ENCODE measurements around the gene CHIA.

Gene CHIA

DNA sequence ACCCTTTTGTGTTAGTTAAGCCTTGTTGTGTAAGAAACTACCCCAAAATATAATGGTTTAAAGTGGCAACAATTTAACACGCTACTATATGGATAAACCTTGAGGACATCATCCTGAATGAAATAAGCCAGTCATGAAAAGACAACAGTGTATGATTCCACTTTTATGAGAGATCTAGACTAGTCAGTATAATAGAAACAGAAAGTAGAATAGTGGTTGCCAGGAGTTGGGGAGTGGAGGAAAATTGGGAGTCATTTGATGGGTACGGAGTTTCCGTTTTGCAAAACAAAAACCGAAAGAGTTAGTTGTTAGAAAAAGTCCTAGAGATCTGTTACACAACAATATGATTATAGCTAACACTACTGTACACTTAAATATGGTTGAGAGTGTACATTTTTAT is 16.0 kb upstream of the CHIA start:
- TF ChIP-seq SIN3A (IDR thresholded peaks at IDR 0.05; ENCODE audit: borderline replicate concordance, insufficient read depth, low read length) (no peak), FOXP2 (optimal IDR thresholded peaks at IDR 0.05; ENCODE audit: borderline replicate concordance, extremely low read depth, extremely low read length, insufficient read depth) (no peak), POLR2AphosphoS5 (IDR thresholded peaks at IDR 0.05; ENCODE audit: low read depth, low read length) (no peak), REST (IDR thresholded peaks at IDR 0.05; ENCODE audit: insufficient read depth in 1 of 2, low read depth in 2 of 2, low read length in 2 of 2) (no peak), TAF1 (IDR thresholded peaks at IDR 0.05; ENCODE audit: borderline replicate concordance, insufficient read depth, low read length) (no peak)

DNA sequence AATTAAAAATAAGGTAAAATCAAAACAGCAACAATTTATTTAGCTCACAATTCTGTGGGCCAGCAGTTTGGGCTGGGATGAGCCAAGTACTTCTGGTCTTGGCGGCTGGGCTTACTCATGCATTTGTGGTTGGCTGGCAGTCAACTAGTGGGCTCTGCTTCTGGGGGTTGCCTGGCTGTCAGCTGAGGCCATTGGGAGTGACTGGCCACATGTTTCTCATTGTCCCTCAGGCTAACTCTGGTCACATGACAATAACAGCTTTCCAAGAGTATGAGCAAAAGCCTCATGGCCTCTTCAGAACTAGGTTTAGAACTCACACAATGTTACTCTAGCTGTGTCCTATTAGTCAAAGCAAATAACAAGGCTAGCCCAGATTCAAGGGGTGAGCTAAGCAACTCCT is 15.6 kb upstream of the CHIA start:
- no peak for TF ChIP-seq FOXP2 (optimal IDR thresholded peaks at IDR 0.05; ENCODE audit: borderline replicate concordance, extremely low read depth, extremely low read length, insufficient read depth)
- no peak for TF ChIP-seq SIN3A (IDR thresholded peaks at IDR 0.05; ENCODE audit: borderline replicate concordance, insufficient read depth, low read length)
- TF ChIP-seq REST (IDR thresholded peaks at IDR 0.05; ENCODE audit: insufficient read depth in 1 of 2, low read depth in 2 of 2, low read length in 2 of 2), result no peak
- no peak for TF ChIP-seq POLR2AphosphoS5 (IDR thresholded peaks at IDR 0.05; ENCODE audit: low read depth, low read length)
- TF ChIP-seq TAF1 (IDR thresholded peaks at IDR 0.05; ENCODE audit: borderline replicate concordance, insufficient read depth, low read length), result no peak

GRCh38 chr1:111275780-111276433 is 14.7 kb upstream of the CHIA start:
- TF ChIP-seq REST (IDR thresholded peaks at IDR 0.05; ENCODE audit: insufficient read depth in 1 of 2, low read depth in 2 of 2, low read length in 2 of 2) (no peak), POLR2AphosphoS5 (IDR thresholded peaks at IDR 0.05; ENCODE audit: low read depth, low read length) (no peak), SIN3A (IDR thresholded peaks at IDR 0.05; ENCODE audit: borderline replicate concordance, insufficient read depth, low read length) (no peak), FOXP2 (optimal IDR thresholded peaks at IDR 0.05; ENCODE audit: borderline replicate concordance, extremely low read depth, extremely low read length, insufficient read depth) (no peak), TAF1 (IDR thresholded peaks at IDR 0.05; ENCODE audit: borderline replicate concordance, insufficient read depth, low read length) (no peak)

GRCh38 chr1:111279144-111279543 is 11.5 kb upstream of the CHIA start:
- TF ChIP-seq REST (IDR thresholded peaks at IDR 0.05; ENCODE audit: insufficient read depth in 1 of 2, low read depth in 2 of 2, low read length in 2 of 2) (no peak), FOXP2 (optimal IDR thresholded peaks at IDR 0.05; ENCODE audit: borderline replicate concordance, extremely low read depth, extremely low read length, insufficient read depth) (no peak), TAF1 (IDR thresholded peaks at IDR 0.05; ENCODE audit: borderline replicate concordance, insufficient read depth, low read length) (no peak)

DNA sequence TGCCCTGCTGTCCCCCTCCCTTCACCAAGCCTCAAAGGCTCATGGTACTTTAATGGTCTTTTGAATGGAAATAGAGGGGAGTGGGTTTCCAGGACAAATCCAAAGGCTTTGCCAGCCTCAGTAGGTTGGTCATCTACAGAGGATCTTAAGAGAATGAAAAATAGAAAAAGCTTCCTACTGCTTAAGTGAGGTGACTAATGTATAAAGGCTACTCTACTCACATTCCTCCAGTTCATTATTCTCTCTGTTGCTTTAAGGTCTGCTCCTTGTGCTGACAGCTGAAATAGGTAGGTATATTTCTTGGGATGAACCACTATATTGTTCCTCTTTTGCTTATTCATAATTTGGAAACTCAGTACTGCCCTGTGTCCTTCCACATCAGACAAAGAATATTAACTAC is 10.4 kb upstream of the CHIA start:
- TF ChIP-seq FOXP2 (optimal IDR thresholded peaks at IDR 0.05; ENCODE audit: borderline replicate concordance, extremely low read depth, extremely low read length, insufficient read depth) (no peak), TAF1 (IDR thresholded peaks at IDR 0.05; ENCODE audit: borderline replicate concordance, insufficient read depth, low read length) (no peak), REST (IDR thresholded peaks at IDR 0.05; ENCODE audit: insufficient read depth in 1 of 2, low read depth in 2 of 2, low read length in 2 of 2) (no peak), POLR2AphosphoS5 (IDR thresholded peaks at IDR 0.05; ENCODE audit: low read depth, low read length) (no peak), SIN3A (IDR thresholded peaks at IDR 0.05; ENCODE audit: borderline replicate concordance, insufficient read depth, low read length) (no peak)

Data from PFSK-1 (cell line).